ENCODE data around the gene BTBD9. TPM values are rescaled to one million over a fixed set of nuclear protein-coding genes. Genes with fewer than 3 reads are reported as not detected.

BTBD9 gene
- total RNA-seq, 2 experiments from 2014 or later, result 6.2 to 6.4 TPM

DNA sequence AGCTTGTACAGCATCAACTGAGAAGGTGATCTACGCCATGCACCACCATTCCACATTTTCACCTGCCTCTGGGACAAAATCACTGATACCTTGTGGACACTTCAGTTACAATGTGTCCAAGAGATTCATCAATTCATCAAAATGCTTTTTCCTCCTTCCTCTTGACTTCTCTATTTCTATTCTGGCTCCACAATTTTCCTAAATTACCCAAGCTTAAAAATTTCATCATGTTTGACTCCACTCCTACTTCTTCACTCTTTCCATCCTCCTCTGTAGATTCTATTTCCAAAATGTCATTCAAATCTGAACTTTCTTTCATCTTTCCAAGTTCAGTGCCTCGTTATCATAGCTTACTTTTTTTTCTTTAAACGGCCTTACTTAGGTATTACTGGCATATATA is 172.2 kb downstream of the BTBD9 start:
- DNase-seq (no peak), ATAC-seq (no peak)
- TF ChIP-seq, protein P1, sequence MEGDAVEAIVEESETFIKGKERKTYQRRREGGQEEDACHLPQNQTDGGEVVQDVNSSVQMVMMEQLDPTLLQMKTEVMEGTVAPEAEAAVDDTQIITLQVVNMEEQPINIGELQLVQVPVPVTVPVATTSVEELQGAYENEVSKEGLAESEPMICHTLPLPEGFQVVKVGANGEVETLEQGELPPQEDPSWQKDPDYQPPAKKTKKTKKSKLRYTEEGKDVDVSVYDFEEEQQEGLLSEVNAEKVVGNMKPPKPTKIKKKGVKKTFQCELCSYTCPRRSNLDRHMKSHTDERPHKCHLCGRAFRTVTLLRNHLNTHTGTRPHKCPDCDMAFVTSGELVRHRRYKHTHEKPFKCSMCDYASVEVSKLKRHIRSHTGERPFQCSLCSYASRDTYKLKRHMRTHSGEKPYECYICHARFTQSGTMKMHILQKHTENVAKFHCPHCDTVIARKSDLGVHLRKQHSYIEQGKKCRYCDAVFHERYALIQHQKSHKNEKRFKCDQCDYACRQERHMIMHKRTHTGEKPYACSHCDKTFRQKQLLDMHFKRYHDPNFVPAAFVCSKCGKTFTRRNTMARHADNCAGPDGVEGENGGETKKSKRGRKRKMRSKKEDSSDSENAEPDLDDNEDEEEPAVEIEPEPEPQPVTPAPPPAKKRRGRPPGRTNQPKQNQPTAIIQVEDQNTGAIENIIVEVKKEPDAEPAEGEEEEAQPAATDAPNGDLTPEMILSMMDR (IDR thresholded peaks at IDR 0.05), result no peak
- ChIA-PET CTCF (interaction anchor here (2.5 kb wide), 1 partner anchor 26 kb away, joined by 6 read pairs; no protein-coding TSS in a partner anchor), POLR2A (interaction anchor here (1.1 kb wide), 1 partner anchor 9 kb away, joined by 3 read pairs; no protein-coding TSS in a partner anchor)
- Mint-ChIP-seq H3K27ac (no peak overlapping the region), H3K27me3 (no peaks in the 10 kb centered on the region), H3K9me3 (no peaks in the 10 kb centered on the region), H3K4me1 (ENCODE audit: low read depth) (no peaks in the 10 kb centered on the region), H3K36me3 (ENCODE audit: low read depth) (peaks cover 7% of the 10 kb centered on the region), H3K4me3 (no peak overlapping the region)
- intact Hi-C loops (cut with micrococcal nuclease), result no loop called here

DNA sequence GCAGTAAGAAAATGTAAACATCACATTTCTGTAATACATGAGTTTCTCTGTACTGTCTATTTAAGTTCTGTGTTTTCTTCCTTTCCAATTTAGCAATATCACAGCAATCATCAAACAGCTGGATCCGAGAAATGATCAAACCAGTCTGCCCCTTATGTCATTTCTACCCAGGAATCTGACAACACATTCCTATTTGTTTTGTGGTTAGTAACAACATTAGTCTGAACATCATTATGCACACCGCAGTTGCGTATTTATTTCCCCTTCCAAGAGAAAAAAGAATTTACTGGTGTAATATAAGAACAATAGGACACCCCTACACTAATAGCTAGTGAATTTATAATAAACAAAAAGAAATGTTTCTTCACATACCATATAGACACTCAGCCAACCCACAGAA is 179.5 kb downstream of the BTBD9 start:
- CTCF ChIA-PET, result interaction anchor here (1.1 to 1.7 kb wide), 2 partner anchors 34 to 105 kb away, joined by 4 to 5 read pairs; no protein-coding TSS in a partner anchor
- H3K4me1 Mint-ChIP-seq (ENCODE audit: low read depth), result peaks cover 2% of the 10 kb centered on the region
- H3K27ac Mint-ChIP-seq, result no peak overlapping the region
- intact Hi-C loops (cut with micrococcal nuclease), result no loop called here
- no peaks in the 10 kb centered on the region for H3K9me3 Mint-ChIP-seq
- ATAC-seq, result no peak
- TF ChIP-seq, protein P1 (IDR thresholded peaks at IDR 0.05), result no peak
- H3K36me3 Mint-ChIP-seq (ENCODE audit: low read depth), result peaks cover 7% of the 10 kb centered on the region
- no peaks in the 10 kb centered on the region for H3K27me3 Mint-ChIP-seq
- no peak for DNase-seq
- no peak overlapping the region for H3K4me3 Mint-ChIP-seq
- POLR2A ChIA-PET, result interaction anchor here (1.0 kb wide), 1 partner anchor 52 kb away, joined by 4 read pairs; no protein-coding TSS in a partner anchor

- Mint-ChIP-seq H3K4me3 (no peak overlapping the region), H3K9me3 (no peaks in the 10 kb centered on the region), H3K27ac (no peak overlapping the region), H3K36me3 (ENCODE audit: low read depth) (peaks cover 7% of the 10 kb centered on the region), H3K27me3 (no peaks in the 10 kb centered on the region), H3K4me1 (ENCODE audit: low read depth) (peaks cover 2% of the 10 kb centered on the region)
- CTCF ChIA-PET, result interaction anchor here (1.1 to 1.7 kb wide), 2 partner anchors 35 to 106 kb away, joined by 4 to 5 read pairs; no protein-coding TSS in a partner anchor
- TF ChIP-seq, protein P1 (IDR thresholded peaks at IDR 0.05), result no peak
- POLR2A ChIA-PET, result no interaction called here
- intact Hi-C loops (cut with micrococcal nuclease), result no loop called here
- no peak for ATAC-seq
- no peak for DNase-seq
Measured at GRCh38 chr6:38459291-38459690, 180.4 kb downstream of the BTBD9 start.

DNA sequence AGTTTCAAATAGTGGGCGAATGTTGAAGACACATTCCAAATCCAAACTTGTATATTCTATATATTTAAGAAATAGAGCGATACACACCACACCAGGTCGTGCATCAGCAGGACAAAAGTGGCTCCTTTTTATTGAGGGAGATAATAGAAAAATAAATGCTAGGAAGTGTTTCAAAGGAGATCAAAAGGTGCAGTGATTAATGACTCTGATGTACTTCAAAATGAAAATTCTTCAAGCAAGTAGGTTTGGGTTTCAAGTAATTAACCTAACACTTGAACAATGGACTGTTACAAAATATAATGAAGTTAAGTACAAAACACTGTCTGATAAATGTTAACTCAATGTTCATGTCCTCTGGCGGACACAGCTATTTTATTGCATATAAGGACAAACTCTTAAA is 185.9 kb downstream of the BTBD9 start:
- TF ChIP-seq, protein P1 (IDR thresholded peaks at IDR 0.05), result no peak
- POLR2A ChIA-PET, result no interaction called here
- CTCF ChIA-PET, result interaction anchor here (1.1 to 1.2 kb wide), 2 partner anchors 23 to 360 kb away, joined by 3 to 4 read pairs; no protein-coding TSS in a partner anchor
- ATAC-seq (no peak), DNase-seq (no peak)
- H3K9me3 Mint-ChIP-seq, result no peaks in the 10 kb centered on the region
- no peak overlapping the region for H3K27ac Mint-ChIP-seq
- H3K36me3 Mint-ChIP-seq (ENCODE audit: low read depth), result peaks cover 4% of the 10 kb centered on the region
- no peaks in the 10 kb centered on the region for H3K4me1 Mint-ChIP-seq (ENCODE audit: low read depth)
- no peak overlapping the region for H3K4me3 Mint-ChIP-seq
- no peaks in the 10 kb centered on the region for H3K27me3 Mint-ChIP-seq
- intact Hi-C loops (cut with micrococcal nuclease), result no loop called here

DNA sequence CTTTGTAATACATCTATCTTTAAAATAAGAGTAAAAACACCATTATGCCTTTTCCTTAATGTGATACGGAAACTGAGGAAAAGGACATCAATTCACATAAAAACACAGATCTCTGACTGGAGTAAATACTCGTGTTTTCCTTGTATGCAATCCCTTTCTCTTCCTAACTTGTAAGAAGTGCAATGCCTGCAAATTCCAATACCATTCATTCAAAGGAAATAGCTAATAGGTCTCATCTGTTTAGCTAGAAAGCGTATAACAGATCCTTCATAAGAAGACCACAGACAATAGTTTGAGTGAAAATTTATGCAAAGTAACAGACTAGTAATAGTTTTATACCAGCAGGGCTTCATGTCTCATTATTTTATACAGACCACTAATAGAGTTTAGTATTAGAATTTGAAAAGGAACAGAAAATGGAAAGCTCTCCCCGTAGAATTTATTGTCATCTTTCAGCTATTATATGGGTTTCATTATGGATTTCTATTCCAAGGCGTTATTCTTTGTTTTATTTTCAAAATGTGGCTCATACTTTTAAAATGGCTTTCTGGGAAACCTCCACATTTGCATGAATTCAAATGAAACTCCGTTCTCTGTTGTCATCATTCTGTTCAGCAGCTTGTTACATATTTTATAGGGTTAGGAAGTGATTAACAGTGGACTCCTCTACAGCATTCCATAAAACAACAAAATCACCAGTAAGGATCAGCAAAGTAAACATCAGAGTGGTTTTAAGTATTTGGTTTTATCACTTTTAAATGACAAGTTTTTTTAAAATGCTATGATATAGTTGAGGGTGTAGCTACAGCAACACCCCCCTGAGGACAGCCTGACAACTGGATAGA is 186.7 kb downstream of the BTBD9 start:
- intact Hi-C loops (cut with micrococcal nuclease), result no loop called here
- no peak for DNase-seq
- Mint-ChIP-seq H3K27ac (no peak overlapping the region), H3K4me1 (ENCODE audit: low read depth) (no peaks in the 10 kb centered on the region), H3K4me3 (no peak overlapping the region), H3K27me3 (no peaks in the 10 kb centered on the region), H3K36me3 (ENCODE audit: low read depth) (peaks cover 4% of the 10 kb centered on the region), H3K9me3 (no peaks in the 10 kb centered on the region)
- ATAC-seq, result no peak
- TF ChIP-seq, protein P1 (IDR thresholded peaks at IDR 0.05), result no peak
- ChIA-PET CTCF (no interaction called here), POLR2A (interaction anchor here (0.6 kb wide), 1 partner anchor 10 kb away, joined by 3 read pairs; no protein-coding TSS in a partner anchor)
